Astrocyte of the spinal cord (primary cell): Measurements from ENCODE around the gene CLASRP.
"Not testable (repeated sequence)": the region's sequence is repeated elsewhere in the genome, so short reads cannot be mapped to it uniquely, and the experiment has no call there.

Experiments used
- DNase-seq: peaks from one replicate; pipeline ENCODE4 v3.0.0; 2011; ENCODE audit warnings: low read depth, low spot score
- H3K4me3 ChIP-seq: 2 replicates; pipeline ENCODE4 v1.5.1; 2011; ENCODE audit warnings: low read depth, mild to moderate bottlenecking, low read length, moderate library complexity
- CTCF ChIP-seq: IDR thresholded peaks from 2 replicates; pipeline ENCODE4 v1.5.1; 2012; ENCODE audit warnings: low read depth, mild to moderate bottlenecking, low read length, inconsistent platforms
- in situ Hi-C: cut with HindIII; loops from 2 replicates; pipeline ENCODE4 v1.10.0; 2017; ENCODE audit warnings: low sequenced_read_pairs

The CLASRP gene

GRCh38 chr19:45102481-45102880 lies 63.6 kb downstream of the CLASRP start:
- in situ Hi-C loops = no loop called here
- TF ChIP-seq CTCF = no peak
- no peak for DNase-seq
- H3K4me3 ChIP-seq = no peak overlapping the region

- no peak overlapping the region for H3K4me3 ChIP-seq
- no peak for DNase-seq
Measured at GRCh38 chr19:45103156-45103507, 64.3 kb downstream of the CLASRP start.

GRCh38 chr19:45103508-45104319 lies 64.9 kb downstream of the CLASRP start:
- DNase-seq = no peak
- in situ Hi-C loops = no loop called here
- no peak for TF ChIP-seq CTCF
- no peak overlapping the region for H3K4me3 ChIP-seq

More at GRCh38 chr19:45103156-45103507, 64.3 kb downstream of the CLASRP start:
- in situ Hi-C loops = no loop called here
- TF ChIP-seq CTCF = no peak

- no peak for DNase-seq
- in situ Hi-C loops = no loop called here
- H3K4me3 ChIP-seq = no peak overlapping the region
- TF ChIP-seq CTCF = no peak
Measured at GRCh38 chr19:45104658-45105349, 66.0 kb downstream of the CLASRP start.

- in situ Hi-C loops, H3K4me3 ChIP-seq: not testable (repeated sequence)
Measured at GRCh38 chr19:45106363-45106762, 67.5 kb downstream of the CLASRP start.

GRCh38 chr19:45107621-45108150 lies 68.8 kb downstream of the CLASRP start:
- H3K4me3 ChIP-seq = no peak overlapping the region
- no peak for TF ChIP-seq CTCF
- no peak for DNase-seq
- in situ Hi-C loops = no loop called here

More at GRCh38 chr19:45106363-45106762, 67.5 kb downstream of the CLASRP start:
- DNase-seq = not testable (repeated sequence)

GRCh38 chr19:45110851-45111266 lies 72.0 kb downstream of the CLASRP start:
- H3K4me3 ChIP-seq = no peak overlapping the region
- DNase-seq = no peak
- in situ Hi-C loops = no loop called here
- TF ChIP-seq CTCF = no peak
